ENCODE measurements around the gene APBB2.

The APBB2 gene

GRCh38 chr4:41167191-41167590 lies 47.2 kb downstream of the APBB2 start:
- peaks cover 0 to 6% of the 10 kb centered on the region in 2 experiments for H3K36me3 ChIP-seq (ENCODE audit: control insufficient read depth in 1 of 2, insufficient read depth in 2 of 2, low read depth in 1 of 2, low read length in 2 of 2)
- no peak overlapping the region for H3K4ac ChIP-seq (ENCODE audit: low read depth in 1 of 2, low read length in 2 of 2)
- H3K9ac ChIP-seq (ENCODE audit: low read length): no peak overlapping the region
- H3K23ac ChIP-seq (ENCODE audit: low read length in 2 of 2): no peak overlapping the region
- no peak overlapping the region for H2BK15ac ChIP-seq (ENCODE audit: low read depth, poor library complexity, severe bottlenecking)
- no peak overlapping the region for H2AFZ ChIP-seq (ENCODE audit: low read depth, low read length)
- H3K79me1 ChIP-seq (replicated peaks; ENCODE audit: low read length, poor library complexity, severe bottlenecking): peaks cover 32% of the 10 kb centered on the region
- no peak overlapping the region for H2AK5ac ChIP-seq (ENCODE audit: low read length, severe bottlenecking)
- H3K14ac ChIP-seq (ENCODE audit: low read length in 2 of 2): no peak overlapping the region
- no peak overlapping the region for H2BK12ac ChIP-seq (ENCODE audit: low read length in 2 of 2)
- H3K4me2 ChIP-seq (ENCODE audit: low read length, poor library complexity, severe bottlenecking): no peak overlapping the region
- H2BK120ac ChIP-seq (ENCODE audit: low read depth, low read length): no peak overlapping the region
- H3K27ac ChIP-seq (ENCODE audit: low read length, poor library complexity, severe bottlenecking): no peak overlapping the region
- H3K18ac ChIP-seq (ENCODE audit: low read depth in 1 of 2, low read length in 2 of 2): no peak overlapping the region
- 85% methylated on average over 3 of the region's 4 CpGs for WGBS
- H3K4me1 ChIP-seq (ENCODE audit: control insufficient read depth, insufficient read depth, low read depth, low read length): no peaks in the 10 kb centered on the region
- no peak overlapping the region for H3K4me3 ChIP-seq (ENCODE audit: insufficient read depth in 1 of 2, low read depth in 1 of 2, low read length in 2 of 2)
- H4K8ac ChIP-seq (ENCODE audit: low read length): no peak overlapping the region
- H2BK5ac ChIP-seq (ENCODE audit: low read depth, low read length, poor library complexity, severe bottlenecking): no peak overlapping the region
- no peak overlapping the region for H4K91ac ChIP-seq (ENCODE audit: low read length)
- H3K27me3 ChIP-seq (ENCODE audit: control insufficient read depth in 1 of 2, insufficient read depth in 1 of 2, low read length in 2 of 2): no peaks in the 10 kb centered on the region
- no peak for DNase-seq
- no peaks in the 10 kb centered on the region for H3K9me3 ChIP-seq (ENCODE audit: control insufficient read depth, low read length)

GRCh38 chr4:41164405-41164804 lies 49.9 kb downstream of the APBB2 start:
- WGBS: no CpG with 5 or more reads among the region's 2 CpGs
- no peak overlapping the region for H3K4ac ChIP-seq (ENCODE audit: low read depth in 1 of 2, low read length in 2 of 2)
- H2BK5ac ChIP-seq (ENCODE audit: low read depth, low read length, poor library complexity, severe bottlenecking): no peak overlapping the region
- H2BK120ac ChIP-seq (ENCODE audit: low read depth, low read length): no peak overlapping the region
- H3K9me3 ChIP-seq (ENCODE audit: control insufficient read depth, low read length): no peaks in the 10 kb centered on the region
- no peak overlapping the region for H3K14ac ChIP-seq (ENCODE audit: low read length in 2 of 2)
- H3K4me2 ChIP-seq (ENCODE audit: low read length, poor library complexity, severe bottlenecking): no peak overlapping the region
- H3K79me1 ChIP-seq (replicated peaks; ENCODE audit: low read length, poor library complexity, severe bottlenecking): peaks cover 29% of the 10 kb centered on the region
- no peaks in the 10 kb centered on the region for H3K27me3 ChIP-seq (ENCODE audit: control insufficient read depth in 1 of 2, insufficient read depth in 1 of 2, low read length in 2 of 2)
- peaks cover 7% of the 10 kb centered on the region for H3K4me1 ChIP-seq (ENCODE audit: control insufficient read depth, insufficient read depth, low read depth, low read length)
- no peak overlapping the region for H3K9ac ChIP-seq (ENCODE audit: low read length)
- no peak overlapping the region for H3K4me3 ChIP-seq (ENCODE audit: insufficient read depth in 1 of 2, low read depth in 1 of 2, low read length in 2 of 2)
- H2AK5ac ChIP-seq (ENCODE audit: low read length, severe bottlenecking): no peak overlapping the region
- H4K8ac ChIP-seq (ENCODE audit: low read length): no peak overlapping the region
- peaks cover 0 to 6% of the 10 kb centered on the region in 2 experiments for H3K36me3 ChIP-seq (ENCODE audit: control insufficient read depth in 1 of 2, insufficient read depth in 2 of 2, low read depth in 1 of 2, low read length in 2 of 2)
- DNase-seq: no peak
- no peak overlapping the region for H3K23ac ChIP-seq (ENCODE audit: low read length in 2 of 2)
- H2AFZ ChIP-seq (ENCODE audit: low read depth, low read length): no peak overlapping the region
- no peak overlapping the region for H2BK12ac ChIP-seq (ENCODE audit: low read length in 2 of 2)
- H2BK15ac ChIP-seq (ENCODE audit: low read depth, poor library complexity, severe bottlenecking): no peak overlapping the region
- no peak overlapping the region for H3K27ac ChIP-seq (ENCODE audit: low read length, poor library complexity, severe bottlenecking)
- H3K18ac ChIP-seq (ENCODE audit: low read depth in 1 of 2, low read length in 2 of 2): no peak overlapping the region
- H4K91ac ChIP-seq (ENCODE audit: low read length): no peak overlapping the region

GRCh38 chr4:41161355-41161754 lies 53.0 kb downstream of the APBB2 start:
- H3K27me3 ChIP-seq (ENCODE audit: control insufficient read depth in 1 of 2, insufficient read depth in 1 of 2, low read length in 2 of 2): no peaks in the 10 kb centered on the region

GRCh38 chr4:41160856-41161255 lies 53.5 kb downstream of the APBB2 start:
- no peak overlapping the region for H3K4me2 ChIP-seq (ENCODE audit: low read length, poor library complexity, severe bottlenecking)
- H3K14ac ChIP-seq (ENCODE audit: low read length in 2 of 2): no peak overlapping the region
- peaks cover 15% of the 10 kb centered on the region for H3K79me1 ChIP-seq (replicated peaks; ENCODE audit: low read length, poor library complexity, severe bottlenecking)
- peak overlapping the region; percentile 87 for H3K27ac ChIP-seq (ENCODE audit: low read length, poor library complexity, severe bottlenecking)
- no peak overlapping the region for H3K18ac ChIP-seq (ENCODE audit: low read depth in 1 of 2, low read length in 2 of 2)
- H3K36me3 ChIP-seq (ENCODE audit: control insufficient read depth in 1 of 2, insufficient read depth in 2 of 2, low read depth in 1 of 2, low read length in 2 of 2): no peaks in the 10 kb centered on the region
- no peak overlapping the region for H3K4me3 ChIP-seq (ENCODE audit: insufficient read depth in 1 of 2, low read depth in 1 of 2, low read length in 2 of 2)
- no peak overlapping the region for H2BK5ac ChIP-seq (ENCODE audit: low read depth, low read length, poor library complexity, severe bottlenecking)
- H4K8ac ChIP-seq (ENCODE audit: low read length): no peak overlapping the region
- H2BK15ac ChIP-seq (ENCODE audit: low read depth, poor library complexity, severe bottlenecking): no peak overlapping the region
- H3K4ac ChIP-seq (ENCODE audit: low read depth in 1 of 2, low read length in 2 of 2): peak overlapping the region in 1 of 2 experiments; percentile 50
- H3K27me3 ChIP-seq (ENCODE audit: control insufficient read depth in 1 of 2, insufficient read depth in 1 of 2, low read length in 2 of 2): no peaks in the 10 kb centered on the region
- peak; percentile 24 for DNase-seq
- no peak overlapping the region for H3K9ac ChIP-seq (ENCODE audit: low read length)
- no peak overlapping the region for H2AFZ ChIP-seq (ENCODE audit: low read depth, low read length)
- no peak overlapping the region for H2BK12ac ChIP-seq (ENCODE audit: low read length in 2 of 2)
- no peak overlapping the region for H2BK120ac ChIP-seq (ENCODE audit: low read depth, low read length)
- no peak overlapping the region for H4K91ac ChIP-seq (ENCODE audit: low read length)
- no peak overlapping the region for H3K23ac ChIP-seq (ENCODE audit: low read length in 2 of 2)
- H2AK5ac ChIP-seq (ENCODE audit: low read length, severe bottlenecking): no peak overlapping the region
- WGBS: 6% methylated on average over 2 of the region's 4 CpGs
- H3K4me1 ChIP-seq (ENCODE audit: control insufficient read depth, insufficient read depth, low read depth, low read length): peaks cover 17% of the 10 kb centered on the region
- no peaks in the 10 kb centered on the region for H3K9me3 ChIP-seq (ENCODE audit: control insufficient read depth, low read length)

More at GRCh38 chr4:41161355-41161754, 53.0 kb downstream of the APBB2 start:
- Histone ChIP-seq H2BK120ac (ENCODE audit: low read depth, low read length) (no peak overlapping the region), H2BK12ac (ENCODE audit: low read length in 2 of 2) (no peak overlapping the region), H3K36me3 (ENCODE audit: control insufficient read depth in 1 of 2, insufficient read depth in 2 of 2, low read depth in 1 of 2, low read length in 2 of 2) (peaks cover 0 to 3% of the 10 kb centered on the region in 2 experiments), H3K4me1 (ENCODE audit: control insufficient read depth, insufficient read depth, low read depth, low read length) (peaks cover 17% of the 10 kb centered on the region), H3K4me2 (ENCODE audit: low read length, poor library complexity, severe bottlenecking) (no peak overlapping the region), H3K4me3 (ENCODE audit: insufficient read depth in 1 of 2, low read depth in 1 of 2, low read length in 2 of 2) (no peak overlapping the region), H4K91ac (ENCODE audit: low read length) (no peak overlapping the region), H3K23ac (ENCODE audit: low read length in 2 of 2) (no peak overlapping the region), H3K18ac (ENCODE audit: low read depth in 1 of 2, low read length in 2 of 2) (no peak overlapping the region), H4K8ac (ENCODE audit: low read length) (no peak overlapping the region), H3K9ac (ENCODE audit: low read length) (no peak overlapping the region), H2BK15ac (ENCODE audit: low read depth, poor library complexity, severe bottlenecking) (no peak overlapping the region), H2BK5ac (ENCODE audit: low read depth, low read length, poor library complexity, severe bottlenecking) (no peak overlapping the region), H3K9me3 (ENCODE audit: control insufficient read depth, low read length) (no peaks in the 10 kb centered on the region), H3K27ac (ENCODE audit: low read length, poor library complexity, severe bottlenecking) (peak overlapping the region; percentile 87), H3K14ac (ENCODE audit: low read length in 2 of 2) (no peak overlapping the region), H2AFZ (ENCODE audit: low read depth, low read length) (no peak overlapping the region), H3K79me1 (replicated peaks; ENCODE audit: low read length, poor library complexity, severe bottlenecking) (peaks cover 17% of the 10 kb centered on the region), H3K4ac (ENCODE audit: low read depth in 1 of 2, low read length in 2 of 2) (no peak overlapping the region), H2AK5ac (ENCODE audit: low read length, severe bottlenecking) (peak overlapping the region; percentile 80)
- WGBS: 100% methylated on average over 1 of the region's 3 CpGs
- DNase-seq: no peak

All from mesenchymal stem cell (in vitro differentiated cells and primary cell).